HEK293 (cell line): ENCODE data around the gene LIN9.

Experiments used
- ZBTB21 ChIP-seq: fragments of 450-650 bp; formaldehyde crosslinking; IDR thresholded peaks from 2 replicates; pipeline ENCODE4 v1.5.1; 2017; ENCODE audit warnings: missing biosample characterization, missing genetic modification characterization
- ZFHX2 ChIP-seq: fragments of 450-650 bp; formaldehyde crosslinking; conservative IDR thresholded peaks from 2 replicates; pipeline ENCODE4 v1.5.1; 2016; ENCODE audit warnings: missing biosample characterization, missing genetic modification characterization
- ZNF10 ChIP-seq: fragments of 450-650 bp; formaldehyde crosslinking; IDR thresholded peaks from 2 replicates; pipeline ENCODE4 v1.5.1; 2017; ENCODE audit warnings: missing biosample characterization, missing genetic modification characterization
- ZNF121 ChIP-seq: fragments of 450-650 bp; formaldehyde crosslinking; IDR thresholded peaks from 2 replicates; pipeline ENCODE4 v1.5.1; 2016; ENCODE audit warnings: missing biosample characterization, missing genetic modification characterization
- ZNF214 ChIP-seq: fragments of 450-650 bp; formaldehyde crosslinking; IDR thresholded peaks from 2 replicates; pipeline ENCODE4 v1.5.1; 2017; ENCODE audit warnings: missing biosample characterization, mild to moderate bottlenecking, missing genetic modification characterization, borderline replicate concordance
- ZNF510 ChIP-seq: fragments of 450-650 bp; formaldehyde crosslinking; IDR thresholded peaks from 2 replicates; pipeline ENCODE4 v1.5.1; 2018; ENCODE audit warnings: mild to moderate bottlenecking, missing genetic modification characterization, missing biosample characterization; ENCODE audit not compliant: insufficient replicate concordance
- TF ChIP-seq, protein P1 (sequence below): fragments of 450-650 bp; formaldehyde crosslinking; IDR thresholded peaks from 2 replicates; pipeline ENCODE4 v1.5.1; 2016; ENCODE audit warnings: missing biosample characterization, missing genetic modification characterization, low read depth
- TF ChIP-seq, protein P2 (sequence below): fragments of 450-650 bp; formaldehyde crosslinking; IDR thresholded peaks from 2 replicates; pipeline ENCODE4 v1.5.1; 2017; ENCODE audit warnings: missing biosample characterization, missing genetic modification characterization
- TF ChIP-seq, protein P3 (sequence below): fragments of 450-650 bp; formaldehyde crosslinking; IDR thresholded peaks from 2 replicates; pipeline ENCODE4 v1.5.1; 2016; ENCODE audit warnings: missing biosample characterization, missing genetic modification characterization
- TF ChIP-seq, protein P4 (sequence below): fragments of 450-650 bp; formaldehyde crosslinking; IDR thresholded peaks from 2 replicates; pipeline ENCODE4 v1.5.1; 2016; ENCODE audit warnings: missing biosample characterization, missing genetic modification characterization
- TF ChIP-seq, protein P5 (sequence below): fragments of 450-650 bp; formaldehyde crosslinking; IDR thresholded peaks from 2 replicates; pipeline ENCODE4 v1.5.1; 2016; ENCODE audit warnings: missing biosample characterization, missing genetic modification characterization
- TF ChIP-seq, protein P6 (sequence below): fragments of 450-650 bp; formaldehyde crosslinking; IDR thresholded peaks from 2 replicates; pipeline ENCODE4 v1.5.1; 2016; ENCODE audit warnings: missing biosample characterization, missing genetic modification characterization, low read depth

- TF ChIP-seq, protein P1, sequence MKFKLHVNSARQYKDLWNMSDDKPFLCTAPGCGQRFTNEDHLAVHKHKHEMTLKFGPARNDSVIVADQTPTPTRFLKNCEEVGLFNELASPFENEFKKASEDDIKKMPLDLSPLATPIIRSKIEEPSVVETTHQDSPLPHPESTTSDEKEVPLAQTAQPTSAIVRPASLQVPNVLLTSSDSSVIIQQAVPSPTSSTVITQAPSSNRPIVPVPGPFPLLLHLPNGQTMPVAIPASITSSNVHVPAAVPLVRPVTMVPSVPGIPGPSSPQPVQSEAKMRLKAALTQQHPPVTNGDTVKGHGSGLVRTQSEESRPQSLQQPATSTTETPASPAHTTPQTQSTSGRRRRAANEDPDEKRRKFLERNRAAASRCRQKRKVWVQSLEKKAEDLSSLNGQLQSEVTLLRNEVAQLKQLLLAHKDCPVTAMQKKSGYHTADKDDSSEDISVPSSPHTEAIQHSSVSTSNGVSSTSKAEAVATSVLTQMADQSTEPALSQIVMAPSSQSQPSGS (tag by site-specific recombination): no peak
- TF ChIP-seq ZNF10 (no peak), ZNF214 (tag by site-specific recombination) (no peak), ZBTB21 (tag by site-specific recombination) (no peak), ZNF121 (no peak), ZFHX2 (tag by site-specific recombination) (no peak), ZNF510 (tag by site-specific recombination) (no peak)
- TF ChIP-seq, protein P2, sequence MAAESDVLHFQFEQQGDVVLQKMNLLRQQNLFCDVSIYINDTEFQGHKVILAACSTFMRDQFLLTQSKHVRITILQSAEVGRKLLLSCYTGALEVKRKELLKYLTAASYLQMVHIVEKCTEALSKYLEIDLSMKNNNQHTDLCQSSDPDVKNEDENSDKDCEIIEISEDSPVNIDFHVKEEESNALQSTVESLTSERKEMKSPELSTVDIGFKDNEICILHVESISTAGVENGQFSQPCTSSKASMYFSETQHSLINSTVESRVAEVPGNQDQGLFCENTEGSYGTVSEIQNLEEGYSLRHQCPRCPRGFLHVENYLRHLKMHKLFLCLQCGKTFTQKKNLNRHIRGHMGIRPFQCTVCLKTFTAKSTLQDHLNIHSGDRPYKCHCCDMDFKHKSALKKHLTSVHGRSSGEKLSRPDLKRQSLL (tag by site-specific recombination): no peak
- TF ChIP-seq, protein P3, sequence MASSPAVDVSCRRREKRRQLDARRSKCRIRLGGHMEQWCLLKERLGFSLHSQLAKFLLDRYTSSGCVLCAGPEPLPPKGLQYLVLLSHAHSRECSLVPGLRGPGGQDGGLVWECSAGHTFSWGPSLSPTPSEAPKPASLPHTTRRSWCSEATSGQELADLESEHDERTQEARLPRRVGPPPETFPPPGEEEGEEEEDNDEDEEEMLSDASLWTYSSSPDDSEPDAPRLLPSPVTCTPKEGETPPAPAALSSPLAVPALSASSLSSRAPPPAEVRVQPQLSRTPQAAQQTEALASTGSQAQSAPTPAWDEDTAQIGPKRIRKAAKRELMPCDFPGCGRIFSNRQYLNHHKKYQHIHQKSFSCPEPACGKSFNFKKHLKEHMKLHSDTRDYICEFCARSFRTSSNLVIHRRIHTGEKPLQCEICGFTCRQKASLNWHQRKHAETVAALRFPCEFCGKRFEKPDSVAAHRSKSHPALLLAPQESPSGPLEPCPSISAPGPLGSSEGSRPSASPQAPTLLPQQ (tag by site-specific recombination): no peak
- TF ChIP-seq, protein P4, sequence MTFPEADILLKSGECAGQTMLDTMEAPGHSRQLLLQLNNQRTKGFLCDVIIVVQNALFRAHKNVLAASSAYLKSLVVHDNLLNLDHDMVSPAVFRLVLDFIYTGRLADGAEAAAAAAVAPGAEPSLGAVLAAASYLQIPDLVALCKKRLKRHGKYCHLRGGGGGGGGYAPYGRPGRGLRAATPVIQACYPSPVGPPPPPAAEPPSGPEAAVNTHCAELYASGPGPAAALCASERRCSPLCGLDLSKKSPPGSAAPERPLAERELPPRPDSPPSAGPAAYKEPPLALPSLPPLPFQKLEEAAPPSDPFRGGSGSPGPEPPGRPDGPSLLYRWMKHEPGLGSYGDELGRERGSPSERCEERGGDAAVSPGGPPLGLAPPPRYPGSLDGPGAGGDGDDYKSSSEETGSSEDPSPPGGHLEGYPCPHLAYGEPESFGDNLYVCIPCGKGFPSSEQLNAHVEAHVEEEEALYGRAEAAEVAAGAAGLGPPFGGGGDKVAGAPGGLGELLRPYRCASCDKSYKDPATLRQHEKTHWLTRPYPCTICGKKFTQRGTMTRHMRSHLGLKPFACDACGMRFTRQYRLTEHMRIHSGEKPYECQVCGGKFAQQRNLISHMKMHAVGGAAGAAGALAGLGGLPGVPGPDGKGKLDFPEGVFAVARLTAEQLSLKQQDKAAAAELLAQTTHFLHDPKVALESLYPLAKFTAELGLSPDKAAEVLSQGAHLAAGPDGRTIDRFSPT (tag by site-specific recombination): no peak
- TF ChIP-seq, protein P5, sequence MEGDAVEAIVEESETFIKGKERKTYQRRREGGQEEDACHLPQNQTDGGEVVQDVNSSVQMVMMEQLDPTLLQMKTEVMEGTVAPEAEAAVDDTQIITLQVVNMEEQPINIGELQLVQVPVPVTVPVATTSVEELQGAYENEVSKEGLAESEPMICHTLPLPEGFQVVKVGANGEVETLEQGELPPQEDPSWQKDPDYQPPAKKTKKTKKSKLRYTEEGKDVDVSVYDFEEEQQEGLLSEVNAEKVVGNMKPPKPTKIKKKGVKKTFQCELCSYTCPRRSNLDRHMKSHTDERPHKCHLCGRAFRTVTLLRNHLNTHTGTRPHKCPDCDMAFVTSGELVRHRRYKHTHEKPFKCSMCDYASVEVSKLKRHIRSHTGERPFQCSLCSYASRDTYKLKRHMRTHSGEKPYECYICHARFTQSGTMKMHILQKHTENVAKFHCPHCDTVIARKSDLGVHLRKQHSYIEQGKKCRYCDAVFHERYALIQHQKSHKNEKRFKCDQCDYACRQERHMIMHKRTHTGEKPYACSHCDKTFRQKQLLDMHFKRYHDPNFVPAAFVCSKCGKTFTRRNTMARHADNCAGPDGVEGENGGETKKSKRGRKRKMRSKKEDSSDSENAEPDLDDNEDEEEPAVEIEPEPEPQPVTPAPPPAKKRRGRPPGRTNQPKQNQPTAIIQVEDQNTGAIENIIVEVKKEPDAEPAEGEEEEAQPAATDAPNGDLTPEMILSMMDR (tag by site-specific recombination): no peak
- TF ChIP-seq, protein P6, sequence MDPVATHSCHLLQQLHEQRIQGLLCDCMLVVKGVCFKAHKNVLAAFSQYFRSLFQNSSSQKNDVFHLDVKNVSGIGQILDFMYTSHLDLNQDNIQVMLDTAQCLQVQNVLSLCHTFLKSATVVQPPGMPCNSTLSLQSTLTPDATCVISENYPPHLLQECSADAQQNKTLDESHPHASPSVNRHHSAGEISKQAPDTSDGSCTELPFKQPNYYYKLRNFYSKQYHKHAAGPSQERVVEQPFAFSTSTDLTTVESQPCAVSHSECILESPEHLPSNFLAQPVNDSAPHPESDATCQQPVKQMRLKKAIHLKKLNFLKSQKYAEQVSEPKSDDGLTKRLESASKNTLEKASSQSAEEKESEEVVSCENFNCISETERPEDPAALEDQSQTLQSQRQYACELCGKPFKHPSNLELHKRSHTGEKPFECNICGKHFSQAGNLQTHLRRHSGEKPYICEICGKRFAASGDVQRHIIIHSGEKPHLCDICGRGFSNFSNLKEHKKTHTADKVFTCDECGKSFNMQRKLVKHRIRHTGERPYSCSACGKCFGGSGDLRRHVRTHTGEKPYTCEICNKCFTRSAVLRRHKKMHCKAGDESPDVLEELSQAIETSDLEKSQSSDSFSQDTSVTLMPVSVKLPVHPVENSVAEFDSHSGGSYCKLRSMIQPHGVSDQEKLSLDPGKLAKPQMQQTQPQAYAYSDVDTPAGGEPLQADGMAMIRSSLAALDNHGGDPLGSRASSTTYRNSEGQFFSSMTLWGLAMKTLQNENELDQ (tag by site-specific recombination): no peak
Measured at GRCh38 chr1:226207048-226207447, 101.9 kb downstream of the LIN9 start.
